Activated CD8-positive, alpha-beta memory T cell treated with anti-CD3 and anti-CD28 coated beads for 1 hour (primary cell): ENCODE results near the gene PNLIPRP1.

Source experiments
- DNase-seq, 2 donors: peaks; one replicate each; pipeline ENCODE4 v3.0.0-alpha.2; 2020; ENCODE audit warnings: low read depth in 1 of 2; ENCODE audit errors: extremely low read depth in 1 of 2

The PNLIPRP1 gene

GRCh38 chr10:116598329-116598728, 7.6 kb downstream of the PNLIPRP1 start:
- no peak for DNase-seq

- DNase-seq: no peak
Measured at GRCh38 chr10:116599991-116600390, 9.2 kb downstream of the PNLIPRP1 start.

- no peak for DNase-seq
Measured at GRCh38 chr10:116602648-116603400, 12.1 kb downstream of the PNLIPRP1 start.

- no peak for DNase-seq
Measured at GRCh38 chr10:116606061-116606483, 15.3 kb downstream of the PNLIPRP1 start.

- DNase-seq: no peak
Measured at GRCh38 chr10:116607336-116607735, 16.6 kb downstream of the PNLIPRP1 start.

- no peak for DNase-seq
Measured at GRCh38 chr10:116608686-116609594, 18.2 kb downstream of the PNLIPRP1 start.

- no peak for DNase-seq
Measured at GRCh38 chr10:116610443-116611152, 19.8 kb downstream of the PNLIPRP1 start.

GRCh38 chr10:116611153-116611545, 20.4 kb downstream of the PNLIPRP1 start:
- no peak for DNase-seq

- no peak for DNase-seq
Measured at GRCh38 chr10:116612107-116612769, 21.5 kb downstream of the PNLIPRP1 start.

GRCh38 chr10:116613471-116613870, 22.7 kb downstream of the PNLIPRP1 start:
- no peak for DNase-seq

GRCh38 chr10:116614796-116615195, 24.0 kb downstream of the PNLIPRP1 start:
- no peak for DNase-seq

- DNase-seq: no peak
Measured at GRCh38 chr10:116615199-116615776, 24.5 kb downstream of the PNLIPRP1 start.

- DNase-seq: no peak
Measured at GRCh38 chr10:116620423-116621400, 30.0 kb downstream of the PNLIPRP1 start, which contains the start of gene PNLIPRP2. PNLIPRP2 (plus strand) TSS chr10:116620953.

- DNase-seq: no peak
Measured at GRCh38 chr10:116621476-116621875, 30.7 kb downstream of the PNLIPRP1 start.

GRCh38 chr10:116621934-116622655, 31.3 kb downstream of the PNLIPRP1 start:
- no peak for DNase-seq

GRCh38 chr10:116625845-116626244, 35.1 kb downstream of the PNLIPRP1 start:
- no peak for DNase-seq

- DNase-seq: no peak
Measured at GRCh38 chr10:116626815-116627214, 36.1 kb downstream of the PNLIPRP1 start.

- DNase-seq: no peak
Measured at GRCh38 chr10:116627386-116627933, 36.7 kb downstream of the PNLIPRP1 start.
